ENCODE measurements around the gene GIMAP5.

- TF ChIP-seq CTCF (IDR thresholded peaks at IDR 0.05; ENCODE audit: insufficient read depth, low read depth, low read length) (no peak), EZH2 (IDR thresholded peaks at IDR 0.05; ENCODE audit: insufficient read depth, low read length) (no peak)
Measured at GRCh38 chr7:150756858-150757257, 19.6 kb downstream of the GIMAP5 start.
